Thymus (tissue), 11 donors: Measurements from ENCODE around the gene ACSBG1. TPM values are rescaled to one million over a fixed set of nuclear protein-coding genes. Genes with fewer than 3 reads are reported as not detected.

Experiments used
- DNase-seq, 9 donors: peaks; one replicate each; pipeline ENCODE4 v3.0.0-alpha.2; 2013; ENCODE audit warnings: low spot score in 9 of 9, low read depth in 6 of 9, missing footprints in 1 of 9
- H3K27ac ChIP-seq, 2 donors: one replicate each; pipeline ENCODE4 v1.5.1; 2013; ENCODE audit warnings: control low read depth in 1 of 2, low read depth in 1 of 2, low read length in 1 of 2, mild to moderate bottlenecking in 1 of 2, moderate library complexity in 1 of 2
- H3K27me3 ChIP-seq, 2 donors: one replicate each; pipeline ENCODE4 v1.5.1; 2013; ENCODE audit warnings: low read length in 1 of 2; ENCODE audit not compliant: control insufficient read depth in 2 of 2, insufficient read depth in 1 of 2
- H3K36me3 ChIP-seq, 2 donors: one replicate each; pipeline ENCODE4 v1.5.1; 2013; ENCODE audit warnings: low read length in 1 of 2, mild to moderate bottlenecking in 1 of 2, moderate library complexity in 1 of 2; ENCODE audit not compliant: control insufficient read depth in 2 of 2, insufficient read depth in 2 of 2
- H3K4me1 ChIP-seq, 2 donors: one replicate each; pipeline ENCODE4 v1.5.1; 2013; ENCODE audit warnings: low read length in 2 of 2; ENCODE audit not compliant: control insufficient read depth in 2 of 2, insufficient read depth in 2 of 2
- H3K4me3 ChIP-seq, 2 donors: one replicate each; pipeline ENCODE4 v1.5.1; 2013; ENCODE audit warnings: low read length in 2 of 2, control low read depth in 1 of 2, mild to moderate bottlenecking in 1 of 2
- H3K9me3 ChIP-seq, 2 donors: one replicate each; pipeline ENCODE4 v1.5.1; 2013; ENCODE audit warnings: low read length in 1 of 2, mild to moderate bottlenecking in 1 of 2; ENCODE audit not compliant: control insufficient read depth in 2 of 2, insufficient read depth in 1 of 2
- WGBS: extraction: QIAGEN DNeasy Blood & Tissue Kit; methylation state at CpG from one replicate; pipeline ENCODE4 v1.1.7; 2013; 5-methylcytosine and 5-hydroxymethylcytosine counted together
- polyA plus RNA-seq: library from polyadenylated mRNA; stranded (reverse); fragments of 200-250 nt; gene quantifications from one replicate; pipeline ENCODE4 v1.2.3, GENCODE V29; 2013
- total RNA-seq: library from RNA; stranded (reverse); fragments of 120-200 nt; gene quantifications from one replicate; pipeline ENCODE4 v1.2.4, GENCODE V29; 2013
- donor health status: healthy.

ACSBG1 gene
- total and polyA plus RNA-seq, 2 donors: 1.1 to 7.9 TPM

- peak overlapping the region; percentile 76 to 88 for H3K27ac ChIP-seq
- whole genome bisulfite sequencing: 69% methylated on average over 5 of the region's 5 CpGs
Measured at GRCh38 chr15:78129751-78130287, 104.5 kb downstream of the ACSBG1 start.

GRCh38 chr15:78129077-78129750 lies 105.2 kb downstream of the ACSBG1 start:
- Histone ChIP-seq H3K27ac (peak overlapping the region; percentile 64 to 88), H3K27me3 (no peaks in the 10 kb centered on the region), H3K4me3 (peak overlapping the region in 1 of 2 donors; percentile 29), H3K36me3 (peaks cover 2 to 4% of the 10 kb centered on the region in 2 donors), H3K4me1 (peaks cover 44 to 76% of the 10 kb centered on the region in 2 donors), H3K9me3 (no peaks in the 10 kb centered on the region)
- no peak for DNase-seq
- WGBS: 92% methylated on average over 8 of the region's 8 CpGs

More at GRCh38 chr15:78129751-78130287, 104.5 kb downstream of the ACSBG1 start:
- H3K36me3 ChIP-seq: no peaks in the 10 kb centered on the region
- no peaks in the 10 kb centered on the region for H3K9me3 ChIP-seq
- DNase-seq: peak in 6 of 9 donors; percentile 60 to 87 (median 65)
- H3K27me3 ChIP-seq: no peaks in the 10 kb centered on the region
- H3K4me3 ChIP-seq: peak overlapping the region; percentile 67 to 69
- peaks cover 44 to 76% of the 10 kb centered on the region in 2 donors for H3K4me1 ChIP-seq

- no peaks in the 10 kb centered on the region for H3K9me3 ChIP-seq
- no peak overlapping the region for H3K4me3 ChIP-seq
- peaks cover 10 to 15% of the 10 kb centered on the region in 2 donors for H3K36me3 ChIP-seq
- WGBS: 98% methylated on average over 2 of the region's 2 CpGs
- H3K4me1 ChIP-seq: peaks cover 44 to 70% of the 10 kb centered on the region in 2 donors
- DNase-seq: no peak
- peak overlapping the region; percentile 12 to 33 for H3K27ac ChIP-seq
- H3K27me3 ChIP-seq: no peaks in the 10 kb centered on the region
Measured at GRCh38 chr15:78127882-78128281, 106.5 kb downstream of the ACSBG1 start.

GRCh38 chr15:78125267-78125666 lies 109.1 kb downstream of the ACSBG1 start:
- Histone ChIP-seq H3K27ac (no peak overlapping the region), H3K9me3 (no peaks in the 10 kb centered on the region), H3K36me3 (peaks cover 33 to 36% of the 10 kb centered on the region in 2 donors), H3K4me3 (no peak overlapping the region), H3K4me1 (peaks cover 35 to 54% of the 10 kb centered on the region in 2 donors), H3K27me3 (no peaks in the 10 kb centered on the region)
- 97% methylated on average over 3 of the region's 3 CpGs for WGBS
- no peak for DNase-seq

GRCh38 chr15:78120523-78120922 lies 113.8 kb downstream of the ACSBG1 start:
- H3K9me3 ChIP-seq: no peaks in the 10 kb centered on the region
- peaks cover 33 to 36% of the 10 kb centered on the region in 2 donors for H3K36me3 ChIP-seq
- 95% methylated on average over 5 of the region's 5 CpGs for WGBS
- H3K4me1 ChIP-seq: peaks cover 0 to 6% of the 10 kb centered on the region in 2 donors
- H3K4me3 ChIP-seq: no peak overlapping the region
- no peaks in the 10 kb centered on the region for H3K27me3 ChIP-seq
- no peak for DNase-seq
- no peak overlapping the region for H3K27ac ChIP-seq

Other genes starting within 250 kb of the ACSBG1 start
- 32.7 TPM for gene TBC1D2B, start 156.9 kb downstream of the ACSBG1 start, total RNA-seq
- 20.0 TPM for gene TBC1D2B, start 156.9 kb downstream of the ACSBG1 start, polyA plus RNA-seq
- 0.05 TPM for gene SH2D7, start 142.0 kb downstream of the ACSBG1 start, total RNA-seq
- 0.05 TPM for gene SH2D7, start 142.0 kb downstream of the ACSBG1 start, polyA plus RNA-seq
- gene CIB2, start 103.1 kb downstream of the ACSBG1 start, total RNA-seq: 50.6 TPM
- 11.2 TPM for gene CIB2, start 103.1 kb downstream of the ACSBG1 start, polyA plus RNA-seq
- gene IDH3A, start 85.2 kb downstream of the ACSBG1 start, total RNA-seq: 69.5 TPM
- 45.7 TPM for gene IDH3A, start 85.2 kb downstream of the ACSBG1 start, polyA plus RNA-seq
- 6.2 TPM for gene DNAJA4, start 30.0 kb upstream of the ACSBG1 start, total RNA-seq
- gene DNAJA4, start 30.0 kb upstream of the ACSBG1 start, polyA plus RNA-seq: 19.0 TPM
- gene SKIC8, start 65.0 kb upstream of the ACSBG1 start, total RNA-seq: 91.1 TPM
- gene SKIC8, start 65.0 kb upstream of the ACSBG1 start, polyA plus RNA-seq: 63.9 TPM
- 1.8 TPM for gene CRABP1, start 105.8 kb upstream of the ACSBG1 start, total RNA-seq
- 6.5 TPM for gene CRABP1, start 105.8 kb upstream of the ACSBG1 start, polyA plus RNA-seq
- 20.5 TPM for gene IREB2, start 203.7 kb upstream of the ACSBG1 start, total RNA-seq
- gene IREB2, start 203.7 kb upstream of the ACSBG1 start, polyA plus RNA-seq: 20.6 TPM